Neuron (in vitro differentiated cells): Measurements from ENCODE around the gene DCHS1.

Source experiments
- H2AFZ ChIP-seq: one replicate; pipeline ENCODE4 v1.6.1; 2013; ENCODE audit warnings: low read depth, mild to moderate bottlenecking, inconsistent platforms, low read length, moderate library complexity
- H3K27me3 ChIP-seq: one replicate; pipeline ENCODE4 v1.6.1; 2013; ENCODE audit warnings: low read length; ENCODE audit not compliant: insufficient read depth
- H3K36me3 ChIP-seq: one replicate; pipeline ENCODE4 v1.6.1; 2013; ENCODE audit warnings: low read length; ENCODE audit not compliant: insufficient read depth
- H3K4me1 ChIP-seq: one replicate; pipeline ENCODE4 v1.6.1; 2013; ENCODE audit warnings: low read length; ENCODE audit not compliant: insufficient read depth
- H3K4me3 ChIP-seq: 2 replicates; pipeline ENCODE4 v1.5.1; 2013; ENCODE audit warnings: mild to moderate bottlenecking, low read length, moderate library complexity
- H3K9me3 ChIP-seq: one replicate; pipeline ENCODE4 v1.6.1; 2013; ENCODE audit warnings: low read length

DCHS1 gene

GRCh38 chr11:6650104-6650503 is 5.5 kb downstream of the DCHS1 start:
- H3K27me3 ChIP-seq, result no peaks in the 10 kb centered on the region
- H3K36me3 ChIP-seq, result peaks cover 37% of the 10 kb centered on the region
- H3K4me3 ChIP-seq, result no peak overlapping the region
- H2AFZ ChIP-seq, result no peak overlapping the region
- no peaks in the 10 kb centered on the region for H3K9me3 ChIP-seq
- peaks cover 20% of the 10 kb centered on the region for H3K4me1 ChIP-seq

- H2AFZ ChIP-seq, result no peak overlapping the region
- H3K9me3 ChIP-seq, result no peaks in the 10 kb centered on the region
- H3K36me3 ChIP-seq, result peaks cover 40% of the 10 kb centered on the region
- no peak overlapping the region for H3K4me3 ChIP-seq
- peaks cover 6% of the 10 kb centered on the region for H3K4me1 ChIP-seq
- H3K27me3 ChIP-seq, result no peaks in the 10 kb centered on the region
These were observed 7.1 kb downstream of the DCHS1 start for GRCh38 chr11:6648501-6648900.

- Histone ChIP-seq H3K4me1 (peaks cover 6% of the 10 kb centered on the region), H3K9me3 (no peaks in the 10 kb centered on the region), H2AFZ (no peak overlapping the region), H3K4me3 (no peak overlapping the region), H3K27me3 (no peaks in the 10 kb centered on the region), H3K36me3 (peaks cover 40% of the 10 kb centered on the region)
These were observed 7.8 kb downstream of the DCHS1 start for GRCh38 chr11:6647836-6648235.

GRCh38 chr11:6646918-6647679 is 8.5 kb downstream of the DCHS1 start:
- no peak overlapping the region for H3K4me3 ChIP-seq
- no peaks in the 10 kb centered on the region for H3K27me3 ChIP-seq

GRCh38 chr11:6646576-6646917 is 9.1 kb downstream of the DCHS1 start:
- no peak overlapping the region for H2AFZ ChIP-seq
- H3K36me3 ChIP-seq, result peaks cover 35% of the 10 kb centered on the region
- peaks cover 2% of the 10 kb centered on the region for H3K4me1 ChIP-seq
- H3K4me3 ChIP-seq, result no peak overlapping the region
- H3K27me3 ChIP-seq, result no peaks in the 10 kb centered on the region
- H3K9me3 ChIP-seq, result no peaks in the 10 kb centered on the region

More at GRCh38 chr11:6646918-6647679, 8.5 kb downstream of the DCHS1 start:
- Histone ChIP-seq H3K4me1 (peaks cover 2% of the 10 kb centered on the region), H3K36me3 (peaks cover 39% of the 10 kb centered on the region), H3K9me3 (no peaks in the 10 kb centered on the region), H2AFZ (no peak overlapping the region)

- Histone ChIP-seq H2AFZ (no peak overlapping the region), H3K4me1 (peaks cover 2% of the 10 kb centered on the region), H3K4me3 (no peak overlapping the region), H3K36me3 (peaks cover 36% of the 10 kb centered on the region), H3K9me3 (no peaks in the 10 kb centered on the region), H3K27me3 (no peaks in the 10 kb centered on the region)
These were observed 9.5 kb downstream of the DCHS1 start for GRCh38 chr11:6646071-6646470.

- H3K4me3 ChIP-seq, result no peak overlapping the region
- no peaks in the 10 kb centered on the region for H3K9me3 ChIP-seq
- peaks cover 36% of the 10 kb centered on the region for H3K36me3 ChIP-seq
- no peaks in the 10 kb centered on the region for H3K27me3 ChIP-seq
- H3K4me1 ChIP-seq, result peaks cover 2% of the 10 kb centered on the region
- no peak overlapping the region for H2AFZ ChIP-seq
These were observed 12.7 kb downstream of the DCHS1 start for GRCh38 chr11:6642957-6643356.

GRCh38 chr11:6640985-6641701 is 14.5 kb downstream of the DCHS1 start:
- no peak overlapping the region for H3K4me3 ChIP-seq
- H3K27me3 ChIP-seq, result no peaks in the 10 kb centered on the region
- peaks cover under 1% of the 10 kb centered on the region for H3K4me1 ChIP-seq
- peaks cover 41% of the 10 kb centered on the region for H3K36me3 ChIP-seq
- no peak overlapping the region for H2AFZ ChIP-seq
- H3K9me3 ChIP-seq, result no peaks in the 10 kb centered on the region

GRCh38 chr11:6640036-6640984 is 15.3 kb downstream of the DCHS1 start:
- Histone ChIP-seq H3K9me3 (no peaks in the 10 kb centered on the region), H3K36me3 (peaks cover 36% of the 10 kb centered on the region), H3K4me1 (peaks cover 5% of the 10 kb centered on the region), H3K4me3 (no peak overlapping the region), H3K27me3 (no peaks in the 10 kb centered on the region), H2AFZ (no peak overlapping the region)

GRCh38 chr11:6638429-6638828 is 17.2 kb downstream of the DCHS1 start:
- Histone ChIP-seq H3K9me3 (no peaks in the 10 kb centered on the region), H2AFZ (no peak overlapping the region), H3K4me1 (peaks cover 5% of the 10 kb centered on the region), H3K36me3 (peaks cover 46% of the 10 kb centered on the region), H3K4me3 (no peak overlapping the region), H3K27me3 (no peaks in the 10 kb centered on the region)

GRCh38 chr11:6637871-6638270 is 17.7 kb downstream of the DCHS1 start:
- H3K4me3 ChIP-seq, result no peak overlapping the region
- peaks cover 52% of the 10 kb centered on the region for H3K36me3 ChIP-seq
- no peaks in the 10 kb centered on the region for H3K9me3 ChIP-seq
- no peak overlapping the region for H2AFZ ChIP-seq
- peaks cover 5% of the 10 kb centered on the region for H3K4me1 ChIP-seq
- H3K27me3 ChIP-seq, result no peaks in the 10 kb centered on the region

- Histone ChIP-seq H3K9me3 (no peaks in the 10 kb centered on the region), H3K27me3 (no peaks in the 10 kb centered on the region), H3K4me3 (no peak overlapping the region), H3K4me1 (peaks cover 5% of the 10 kb centered on the region), H2AFZ (no peak overlapping the region), H3K36me3 (peaks cover 63% of the 10 kb centered on the region)
These were observed 19.1 kb downstream of the DCHS1 start for GRCh38 chr11:6636480-6636879.
